GM23248 (cell line): ENCODE results near the gene ZNHIT3.

Experiments used
- EZH2 ChIP-seq: fragments of 200-600 bp; sonication (generic); IDR thresholded peaks from 2 replicates; pipeline ENCODE4 v1.6.1; 2018; ENCODE audit warnings: antibody characterized with exemption, mild to moderate bottlenecking; ENCODE audit not compliant: insufficient read depth, poor library complexity, severe bottlenecking
- EZH2phosphoT487 ChIP-seq: fragments of 200-600 bp; sonication (generic); IDR thresholded peaks from 2 replicates; pipeline ENCODE4 v1.6.1; 2018; ENCODE audit warnings: antibody characterized with exemption, moderate library complexity, mild to moderate bottlenecking, low read depth; ENCODE audit not compliant: insufficient read depth

- TF ChIP-seq EZH2phosphoT487 (no peak), EZH2 (no peak)
Observed at GRCh38 chr17:36512641-36513040, 26.2 kb downstream of the ZNHIT3 start.
